HEK293T (cell line): ENCODE measurements around the gene FBXO31.

ENCODE experiments used
- ARNT ChIP-seq: fragments of 450-650 bp; IDR thresholded peaks from 2 replicates; pipeline ENCODE4 v1.6.1; 2017; ENCODE audit warnings: mild to moderate bottlenecking
- BHLHE40 ChIP-seq: fragments of 450-650 bp; IDR thresholded peaks from 2 replicates; pipeline ENCODE4 v1.6.1; 2016; ENCODE audit warnings: mild to moderate bottlenecking, moderate library complexity, borderline replicate concordance
- ELF4 ChIP-seq: fragments of 450-650 bp; IDR thresholded peaks from 2 replicates; pipeline ENCODE4 v1.6.1; 2017; ENCODE audit warnings: antibody characterized with exemption
- FOXA1 ChIP-seq: fragments of 450-650 bp; IDR thresholded peaks from 2 replicates; pipeline ENCODE4 v1.6.1; 2016; ENCODE audit warnings: mild to moderate bottlenecking
- FOXK2 ChIP-seq: fragments of 450-650 bp; IDR thresholded peaks from 2 replicates; pipeline ENCODE4 v1.6.1; 2016; ENCODE audit warnings: mild to moderate bottlenecking
- HDGF ChIP-seq: fragments of 450-650 bp; IDR thresholded peaks from 2 replicates; pipeline ENCODE4 v1.6.1; 2017; ENCODE audit warnings: antibody characterized with exemption, borderline replicate concordance
- NFRKB ChIP-seq: fragments of 450-650 bp; IDR thresholded peaks from 2 replicates; pipeline ENCODE4 v1.6.1; 2016; ENCODE audit warnings: mild to moderate bottlenecking, moderate library complexity
- SUZ12 ChIP-seq: fragments of 450-650 bp; IDR thresholded peaks from 2 replicates; pipeline ENCODE4 v1.6.1; 2016; ENCODE audit warnings: mild to moderate bottlenecking

GRCh38 chr16:87407511-87408112 is 24.0 kb upstream of the FBXO31 start:
- TF ChIP-seq SUZ12 (no peak), BHLHE40 (no peak), HDGF (no peak), FOXA1 (no peak), FOXK2 (no peak), ELF4 (no peak), NFRKB (no peak), ARNT (no peak)
